SU-DHL-6 (cell line): ENCODE measurements around the gene NPAS3.
A peak's percentile ranks its signal among the peaks of the same experiment; 100 is the strongest.

Experiments
- H2AFZ ChIP-seq: fragments of 200-600 bp; sonication (generic); 2 replicates; pipeline ENCODE4 v1.6.1; 2014; ENCODE audit warnings: low read depth, mild to moderate bottlenecking, moderate library complexity, mixed read lengths, antibody characterized with exemption, low read length; ENCODE audit not compliant: severe bottlenecking
- H3F3A ChIP-seq: fragments of 200-600 bp; shearing (Covaris generic); 2 replicates; pipeline ENCODE4 v1.6.0; 2016; ENCODE audit warnings: antibody characterized with exemption, mild to moderate bottlenecking; ENCODE audit not compliant: insufficient read depth
- H3K27ac ChIP-seq: fragments of 200-600 bp; sonication (generic); 2 replicates; pipeline ENCODE4 v1.5.1; 2016; ENCODE audit warnings: low read depth, mild to moderate bottlenecking, low read length, moderate library complexity, mixed read lengths
- H3K27me3 ChIP-seq: fragments of 200-600 bp; sonication (generic), shearing (Covaris generic); 2 replicates; pipeline ENCODE4 v1.6.0; 2014; ENCODE audit warnings: mild to moderate bottlenecking, low read length
- H3K36me3 ChIP-seq: fragments of 200-600 bp; sonication (generic); 2 replicates; pipeline ENCODE4 v1.6.1; 2014; ENCODE audit warnings: mild to moderate bottlenecking, low read length, mixed read lengths
- H3K4me2 ChIP-seq: fragments of 300-600, 200-600 bp; shearing (Covaris generic), sonication (generic); 2 replicates; pipeline ENCODE4 v1.6.0; 2014; ENCODE audit warnings: low read length, low read depth, mild to moderate bottlenecking; ENCODE audit not compliant: poor library complexity, severe bottlenecking
- H3K4me3 ChIP-seq: fragments of 200-600 bp; sonication (generic); 2 replicates; pipeline ENCODE4 v1.5.1; 2014; ENCODE audit warnings: antibody characterized with exemption, low read length, mild to moderate bottlenecking, mixed read lengths; ENCODE audit not compliant: insufficient read depth, poor library complexity, severe bottlenecking
- H3K79me2 ChIP-seq: fragments of 200-600 bp; sonication (generic); 2 replicates; pipeline ENCODE4 v1.6.1; 2014; ENCODE audit warnings: mild to moderate bottlenecking, low read length, moderate library complexity; ENCODE audit not compliant: insufficient read depth
- H3K9ac ChIP-seq: fragments of 200-600 bp; sonication (generic); 2 replicates; pipeline ENCODE4 v1.7.0; 2014; ENCODE audit warnings: mild to moderate bottlenecking, low read length
- H3K9me2 ChIP-seq: fragments of 200-600 bp; sonication (generic); replicated peaks from 2 replicates; pipeline ENCODE4 v1.6.1; 2014; ENCODE audit warnings: low read length; ENCODE audit not compliant: insufficient read depth
- H3K9me3 ChIP-seq: fragments of 200-600 bp; sonication (generic); 2 replicates; pipeline ENCODE4 v1.6.1; 2014; ENCODE audit warnings: low read length, mixed read lengths; ENCODE audit not compliant: insufficient read depth
- H4K20me1 ChIP-seq: fragments of 200-600 bp; sonication (generic); 2 replicates; pipeline ENCODE4 v1.6.1; 2014; ENCODE audit warnings: low read depth, mild to moderate bottlenecking, antibody characterized with exemption, low read length, moderate library complexity, mixed read lengths
- EZH2phosphoT487 ChIP-seq: fragments of 200-600 bp; sonication (generic), shearing (Covaris generic); conservative IDR thresholded peaks from 2 replicates; pipeline ENCODE4 v1.6.1; 2018; ENCODE audit warnings: mild to moderate bottlenecking, antibody characterized with exemption, low read length, moderate library complexity, mixed read lengths
- TF ChIP-seq, protein P1 (sequence below): fragments of 200-600 bp; sonication (generic); IDR thresholded peaks from one replicate; pipeline ENCODE4 v1.5.1; 2017; ENCODE audit warnings: antibody characterized with exemption, mild to moderate bottlenecking, low read length, moderate library complexity; ENCODE audit not compliant: insufficient read depth, poor library complexity, severe bottlenecking

NPAS3 gene

DNA sequence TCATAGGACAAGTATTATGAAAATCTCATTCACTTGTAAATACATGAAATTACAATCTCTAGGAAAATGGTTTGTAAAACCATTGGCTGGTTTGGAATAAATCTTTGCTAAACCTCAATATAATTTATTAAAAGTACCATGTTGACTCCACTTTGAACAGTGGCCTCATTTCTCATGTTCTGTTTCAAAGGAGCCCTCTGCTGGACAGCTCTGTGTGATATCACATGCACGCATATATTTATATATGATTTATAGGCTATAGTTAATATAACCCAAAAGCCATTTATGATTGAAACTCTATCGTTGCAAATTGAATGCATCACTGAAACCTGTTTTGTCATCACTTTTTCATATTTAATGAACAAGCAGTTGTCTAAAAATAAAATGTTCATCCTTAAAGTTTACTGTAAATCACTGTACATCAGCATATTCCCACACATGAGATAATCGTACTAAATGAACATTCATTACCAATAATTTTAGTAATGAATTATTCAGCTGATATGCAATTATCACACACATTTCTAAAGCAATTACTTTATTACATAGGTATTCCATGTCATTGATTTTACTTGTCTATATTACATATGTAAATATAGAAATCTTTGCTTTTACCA, 493.8 kb downstream of the NPAS3 start:
- Histone ChIP-seq H3K4me3 (no peak overlapping the region), H3K27ac (no peak overlapping the region), H3K9ac (no peak overlapping the region)

DNA sequence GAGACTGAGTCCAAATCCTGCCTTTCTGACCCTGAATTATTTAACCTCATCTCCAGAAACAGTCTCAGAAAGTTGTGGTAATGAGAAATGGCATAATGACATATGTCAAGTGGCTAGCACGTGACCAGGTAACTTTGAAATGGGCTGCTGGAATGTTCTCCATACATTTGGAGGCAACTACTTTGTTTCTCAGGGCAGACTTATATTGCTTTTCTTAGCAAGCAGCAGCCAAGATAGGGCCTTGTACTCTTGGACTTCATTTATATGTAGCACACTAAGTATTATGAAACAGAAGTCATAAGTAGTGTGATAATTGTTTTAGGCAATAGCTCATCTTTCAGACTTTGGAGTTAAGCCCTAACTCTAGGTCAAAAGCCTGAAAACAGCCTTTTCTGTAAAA, 494.7 kb downstream of the NPAS3 start:
- Histone ChIP-seq H3K36me3 (no peaks in the 10 kb centered on the region), H3K79me2 (no peaks in the 10 kb centered on the region)
- TF ChIP-seq, protein P1, sequence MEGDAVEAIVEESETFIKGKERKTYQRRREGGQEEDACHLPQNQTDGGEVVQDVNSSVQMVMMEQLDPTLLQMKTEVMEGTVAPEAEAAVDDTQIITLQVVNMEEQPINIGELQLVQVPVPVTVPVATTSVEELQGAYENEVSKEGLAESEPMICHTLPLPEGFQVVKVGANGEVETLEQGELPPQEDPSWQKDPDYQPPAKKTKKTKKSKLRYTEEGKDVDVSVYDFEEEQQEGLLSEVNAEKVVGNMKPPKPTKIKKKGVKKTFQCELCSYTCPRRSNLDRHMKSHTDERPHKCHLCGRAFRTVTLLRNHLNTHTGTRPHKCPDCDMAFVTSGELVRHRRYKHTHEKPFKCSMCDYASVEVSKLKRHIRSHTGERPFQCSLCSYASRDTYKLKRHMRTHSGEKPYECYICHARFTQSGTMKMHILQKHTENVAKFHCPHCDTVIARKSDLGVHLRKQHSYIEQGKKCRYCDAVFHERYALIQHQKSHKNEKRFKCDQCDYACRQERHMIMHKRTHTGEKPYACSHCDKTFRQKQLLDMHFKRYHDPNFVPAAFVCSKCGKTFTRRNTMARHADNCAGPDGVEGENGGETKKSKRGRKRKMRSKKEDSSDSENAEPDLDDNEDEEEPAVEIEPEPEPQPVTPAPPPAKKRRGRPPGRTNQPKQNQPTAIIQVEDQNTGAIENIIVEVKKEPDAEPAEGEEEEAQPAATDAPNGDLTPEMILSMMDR, result no peak
- TF ChIP-seq EZH2phosphoT487, result no peak

More for the DNA sequence above, 493.8 kb downstream of the NPAS3 start:
- no peaks in the 10 kb centered on the region for H3F3A ChIP-seq
- TF ChIP-seq, protein P1, result peak; percentile 14
- TF ChIP-seq EZH2phosphoT487, result no peak
- no peak overlapping the region for H2AFZ ChIP-seq
- H3K79me2 ChIP-seq, result no peaks in the 10 kb centered on the region
- H3K36me3 ChIP-seq, result no peaks in the 10 kb centered on the region
- H3K4me2 ChIP-seq, result no peak overlapping the region
- no peaks in the 10 kb centered on the region for H3K27me3 ChIP-seq
- no peaks in the 10 kb centered on the region for H3K9me2 ChIP-seq
- no peaks in the 10 kb centered on the region for H3K9me3 ChIP-seq
- H4K20me1 ChIP-seq, result no peaks in the 10 kb centered on the region

DNA sequence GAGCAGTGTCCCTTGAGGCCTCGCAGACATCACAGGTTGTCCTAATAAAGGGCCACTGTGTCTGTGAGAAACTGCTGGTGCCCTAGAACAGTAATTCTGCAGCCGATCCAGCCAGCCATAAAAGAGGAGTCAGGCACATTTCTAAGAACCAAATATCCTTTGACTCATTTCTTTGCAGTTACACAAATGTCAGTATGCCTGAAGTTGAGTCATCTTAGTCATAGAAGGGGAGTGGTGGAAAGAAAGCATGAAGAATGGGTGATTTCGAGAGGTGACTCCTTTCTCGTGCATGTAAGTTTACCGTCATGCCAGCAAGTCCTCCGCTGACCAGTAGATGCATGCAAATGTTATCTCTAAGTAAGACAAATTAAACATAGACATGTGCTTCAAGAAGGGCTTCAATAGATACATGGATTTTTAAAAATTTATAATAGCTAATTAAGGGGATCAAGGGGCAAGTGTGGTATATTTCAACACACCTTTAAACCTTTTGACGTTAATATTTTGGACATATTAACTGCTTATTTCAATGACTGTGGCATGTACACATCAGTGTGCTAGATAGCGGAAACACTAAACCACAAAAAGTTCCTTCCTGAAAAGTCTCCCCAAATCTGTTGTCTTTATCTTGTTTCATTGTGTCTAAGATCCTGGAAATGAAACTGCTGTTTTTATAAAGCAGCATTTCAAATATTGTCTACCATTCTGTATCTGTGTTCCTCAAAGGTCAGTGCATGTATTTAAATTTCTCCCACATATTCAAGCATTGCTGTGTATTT, 497.4 kb downstream of the NPAS3 start:
- Histone ChIP-seq H3K9me3 (0 out of 2 replicates have a peak, but pooled peaks cover under 1% of the 10 kb centered on the region), H3K4me2 (no peak overlapping the region), H2AFZ (no peak overlapping the region), H3K9ac (no peak overlapping the region), H4K20me1 (no peaks in the 10 kb centered on the region), H3K9me2 (no peaks in the 10 kb centered on the region), H3K79me2 (no peaks in the 10 kb centered on the region), H3F3A (no peaks in the 10 kb centered on the region), H3K27me3 (no peaks in the 10 kb centered on the region), H3K4me3 (no peak overlapping the region), H3K36me3 (no peaks in the 10 kb centered on the region), H3K27ac (no peak overlapping the region)
- TF ChIP-seq EZH2phosphoT487, result no peak
- TF ChIP-seq, protein P1, result no peak

More for the DNA sequence above, 494.7 kb downstream of the NPAS3 start:
- Histone ChIP-seq H3K4me3 (no peak overlapping the region), H3K4me2 (no peak overlapping the region), H2AFZ (no peak overlapping the region), H3F3A (no peaks in the 10 kb centered on the region), H3K9ac (no peak overlapping the region), H3K9me2 (no peaks in the 10 kb centered on the region), H3K27ac (no peak overlapping the region), H3K9me3 (no peaks in the 10 kb centered on the region), H4K20me1 (no peaks in the 10 kb centered on the region), H3K27me3 (no peaks in the 10 kb centered on the region)
